Measurements from ENCODE around the gene SERPIND1.
"Not testable (repeated sequence)": the region's sequence is repeated elsewhere in the genome, so short reads cannot be mapped to it uniquely, and the experiment has no call there.

SERPIND1 gene, protein sequence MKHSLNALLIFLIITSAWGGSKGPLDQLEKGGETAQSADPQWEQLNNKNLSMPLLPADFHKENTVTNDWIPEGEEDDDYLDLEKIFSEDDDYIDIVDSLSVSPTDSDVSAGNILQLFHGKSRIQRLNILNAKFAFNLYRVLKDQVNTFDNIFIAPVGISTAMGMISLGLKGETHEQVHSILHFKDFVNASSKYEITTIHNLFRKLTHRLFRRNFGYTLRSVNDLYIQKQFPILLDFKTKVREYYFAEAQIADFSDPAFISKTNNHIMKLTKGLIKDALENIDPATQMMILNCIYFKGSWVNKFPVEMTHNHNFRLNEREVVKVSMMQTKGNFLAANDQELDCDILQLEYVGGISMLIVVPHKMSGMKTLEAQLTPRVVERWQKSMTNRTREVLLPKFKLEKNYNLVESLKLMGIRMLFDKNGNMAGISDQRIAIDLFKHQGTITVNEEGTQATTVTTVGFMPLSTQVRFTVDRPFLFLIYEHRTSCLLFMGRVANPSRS

GRCh38 chr22:20773793-20774212 is at the start of gene SERPIND1:
Gene SERPIND1 (plus strand): TSS chr22:20774113. CDS start chr22:20779313, 5,200 bp downstream.
- DNase-seq (ENCODE audit: low read depth in 2 of 2), result no peak

- DNase-seq (ENCODE audit: low read depth in 2 of 2), result no peak
Measured at GRCh38 chr22:20724676-20725454, 49.0 kb upstream of the SERPIND1 start.

DNA sequence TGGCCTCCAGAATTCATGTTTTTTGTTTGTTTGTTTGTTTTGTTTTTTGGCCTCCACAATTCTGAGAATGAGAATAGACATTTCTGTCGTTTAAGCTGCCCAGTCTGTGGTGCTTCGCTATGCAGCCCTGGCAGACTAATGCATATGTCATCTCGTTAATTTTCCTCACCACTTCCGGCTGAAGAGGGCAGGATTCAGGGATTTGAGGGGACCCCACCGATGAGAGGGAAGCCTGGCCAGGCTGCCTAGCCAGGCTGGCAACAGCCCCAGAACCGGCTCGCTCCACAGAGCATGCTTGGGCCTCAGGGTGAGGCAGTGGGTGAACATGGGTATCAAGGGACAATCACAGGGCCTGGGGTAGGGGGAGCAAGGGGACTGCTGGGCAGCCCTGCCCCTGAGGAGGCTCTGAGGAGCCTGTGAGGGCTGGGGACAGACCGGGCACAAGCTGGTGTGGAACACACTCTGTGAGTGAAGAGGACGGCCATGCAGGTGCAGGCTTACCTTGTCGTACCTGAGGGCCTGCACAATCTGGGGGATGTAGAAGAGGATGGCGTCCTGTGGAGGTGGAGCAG is 47.8 kb upstream of the SERPIND1 start:
- DNase-seq (ENCODE audit: low read depth in 2 of 2), result no peak

DNA sequence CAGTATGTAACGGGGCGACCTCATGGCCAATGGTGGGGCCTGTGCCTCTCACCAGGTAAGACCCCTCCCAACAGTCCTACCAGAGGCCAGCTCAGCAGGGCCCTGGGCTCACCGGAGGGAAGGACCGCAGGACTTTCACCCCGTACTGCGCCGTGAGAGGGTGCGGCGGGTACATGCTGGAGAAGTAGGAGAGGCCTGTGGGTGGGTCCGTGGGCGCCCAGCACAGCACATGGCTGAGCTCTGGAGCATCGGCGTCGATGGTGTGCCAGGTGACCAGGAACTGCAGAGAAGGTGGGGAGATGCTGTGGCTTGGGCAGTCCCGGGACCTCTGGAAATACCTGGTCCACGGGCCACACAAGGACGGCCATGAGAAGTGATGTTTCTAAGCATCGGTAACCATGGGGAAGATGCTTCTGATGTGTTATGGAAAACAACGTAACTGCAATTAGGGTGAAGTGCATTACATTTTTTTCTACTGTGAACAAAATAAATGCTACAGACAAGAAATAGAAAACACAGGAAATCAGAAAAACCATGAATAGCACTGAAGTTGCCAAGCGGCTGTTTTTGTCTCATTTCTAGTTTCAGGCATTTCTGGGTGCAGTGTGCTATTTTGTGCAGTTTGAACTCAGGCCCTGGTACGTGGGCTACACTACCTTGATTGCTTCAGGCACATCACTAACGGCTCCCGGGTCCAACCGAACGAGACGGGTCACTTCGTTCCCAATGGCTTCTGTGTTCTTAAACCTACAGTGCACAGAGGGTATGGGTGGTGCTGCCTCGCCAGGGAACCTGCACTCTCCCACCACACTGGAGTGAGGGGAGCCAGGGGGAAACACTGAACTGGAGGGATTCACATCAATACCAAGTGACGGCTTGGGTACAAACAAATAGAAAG is 46.5 kb upstream of the SERPIND1 start:
- no peak for DNase-seq (ENCODE audit: low read depth in 2 of 2)

GRCh38 chr22:20728523-20729190 is 45.3 kb upstream of the SERPIND1 start:
- no peak for DNase-seq (ENCODE audit: low read depth in 2 of 2)

DNA sequence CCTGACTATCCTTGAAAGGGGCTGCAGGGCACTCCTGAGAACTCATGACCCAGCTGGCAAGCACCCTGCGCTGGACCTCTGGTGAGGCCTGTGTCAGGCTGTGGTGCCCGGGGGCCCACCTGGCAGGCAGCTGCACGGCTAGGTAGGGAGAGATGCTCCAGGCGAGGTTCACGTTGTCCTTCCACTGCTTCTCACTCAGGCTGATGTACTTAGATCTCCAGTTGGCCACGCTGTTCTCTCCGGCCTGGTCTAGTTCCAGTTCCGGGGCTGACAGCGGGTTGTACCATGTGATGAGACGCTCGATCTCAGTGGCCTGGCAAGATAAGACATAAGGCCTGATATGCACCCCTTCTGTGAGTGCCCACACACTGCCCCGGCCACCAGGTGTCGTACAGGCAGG is 44.7 kb upstream of the SERPIND1 start:
- DNase-seq (ENCODE audit: low read depth in 2 of 2), result no peak

DNA sequence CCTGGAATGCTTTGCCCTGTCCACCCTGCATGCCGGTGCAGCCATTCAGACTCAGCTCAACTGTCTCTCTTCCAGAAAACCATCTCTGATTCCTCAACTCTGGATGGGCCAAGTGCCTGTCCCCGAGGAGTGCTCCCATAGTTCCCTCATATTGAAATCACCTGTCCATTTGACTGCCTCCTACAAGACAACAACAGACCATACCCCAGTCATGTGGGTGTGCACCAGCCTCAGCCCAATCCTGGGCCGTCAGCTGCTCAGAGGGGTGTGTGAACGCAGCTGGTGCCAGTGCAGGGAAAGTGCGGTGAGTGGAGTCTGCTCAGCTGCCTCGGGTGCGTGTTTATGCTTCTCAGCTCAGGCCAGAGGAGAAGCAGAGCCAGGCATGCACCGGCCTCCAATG is 41.5 kb upstream of the SERPIND1 start:
- DNase-seq (ENCODE audit: low read depth in 2 of 2), result not testable (repeated sequence)

GRCh38 chr22:20735356-20736162 is 38.4 kb upstream of the SERPIND1 start:
- not testable (repeated sequence) for DNase-seq (ENCODE audit: low read depth in 2 of 2)

DNA sequence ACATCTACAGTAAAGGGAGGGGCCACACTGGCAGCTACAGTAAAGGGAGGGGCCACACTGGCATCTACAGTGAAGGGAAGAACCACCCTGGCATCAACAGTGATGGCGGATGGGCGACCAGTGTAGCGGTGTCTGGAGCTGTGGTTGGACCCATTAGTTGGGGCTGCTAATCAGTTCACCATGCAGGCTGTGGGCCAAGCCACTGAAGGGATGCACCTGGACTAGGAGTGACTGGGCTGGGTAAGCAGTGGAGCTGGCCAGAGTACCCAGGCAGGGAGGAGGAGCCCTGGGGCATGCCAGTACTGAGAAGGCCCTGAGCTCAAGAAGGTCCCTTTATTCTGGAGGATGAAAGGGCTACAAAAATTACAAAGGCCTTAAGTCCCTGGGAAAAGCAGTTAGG is 37.0 kb upstream of the SERPIND1 start:
- DNase-seq (ENCODE audit: low read depth in 2 of 2), result not testable (repeated sequence)

GRCh38 chr22:20738394-20739089 is 35.4 kb upstream of the SERPIND1 start:
- no peak for DNase-seq (ENCODE audit: low read depth in 2 of 2)

GRCh38 chr22:20740222-20740951 is 33.5 kb upstream of the SERPIND1 start:
- no peak for DNase-seq (ENCODE audit: low read depth in 2 of 2)

GRCh38 chr22:20741008-20741633 is 32.8 kb upstream of the SERPIND1 start:
- DNase-seq (ENCODE audit: low read depth in 2 of 2), result no peak

DNA sequence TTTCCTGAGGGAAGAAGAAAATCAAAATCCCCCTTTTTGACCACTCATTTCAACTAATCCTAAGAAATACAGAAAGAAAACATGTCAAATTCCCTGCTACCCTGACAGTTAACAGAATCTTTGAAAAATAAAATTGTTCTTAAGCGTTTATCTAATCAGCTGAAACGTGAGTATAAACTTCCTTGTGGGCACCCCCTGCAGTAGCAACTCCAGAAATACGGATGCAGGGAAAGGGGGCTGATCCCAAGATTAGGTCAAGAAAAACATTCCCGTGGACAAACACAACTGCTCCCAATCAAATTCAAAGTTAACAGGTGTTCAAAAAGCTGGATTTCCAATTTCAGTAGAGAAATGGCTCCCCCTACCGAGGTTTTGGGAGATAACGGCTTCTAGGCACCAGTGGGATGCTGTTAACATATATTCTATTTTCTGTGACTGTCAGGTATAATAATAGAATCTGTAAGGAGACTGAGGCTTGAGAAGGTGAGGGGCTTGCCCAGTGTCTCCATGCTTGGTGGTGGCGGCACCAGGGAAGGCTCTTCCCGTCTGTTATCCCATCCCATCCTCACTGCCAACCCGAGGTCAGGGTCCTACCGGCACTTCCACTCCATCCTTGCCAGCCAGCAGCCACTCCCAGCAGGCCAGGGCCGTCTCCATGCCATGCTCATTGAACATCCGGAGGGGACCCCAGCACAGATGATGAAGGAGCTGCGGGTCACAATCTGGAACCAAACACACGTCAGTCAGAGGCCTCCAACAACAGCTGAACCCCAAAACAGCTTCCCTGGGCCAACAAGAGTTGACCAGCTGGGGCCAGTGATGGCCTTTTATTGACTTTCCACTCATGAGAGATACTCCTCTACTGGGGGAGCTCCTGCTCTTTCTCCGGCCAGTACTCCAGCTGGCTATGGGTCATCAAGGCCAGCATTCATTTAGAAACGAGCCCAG is 32.0 kb upstream of the SERPIND1 start:
- DNase-seq (ENCODE audit: low read depth in 2 of 2), result no peak

- DNase-seq (ENCODE audit: low read depth in 2 of 2), result no peak
Measured at GRCh38 chr22:20742764-20743163, 31.1 kb upstream of the SERPIND1 start.

GRCh38 chr22:20744456-20744855 is 29.5 kb upstream of the SERPIND1 start:
- no peak for DNase-seq (ENCODE audit: low read depth in 2 of 2)

DNA sequence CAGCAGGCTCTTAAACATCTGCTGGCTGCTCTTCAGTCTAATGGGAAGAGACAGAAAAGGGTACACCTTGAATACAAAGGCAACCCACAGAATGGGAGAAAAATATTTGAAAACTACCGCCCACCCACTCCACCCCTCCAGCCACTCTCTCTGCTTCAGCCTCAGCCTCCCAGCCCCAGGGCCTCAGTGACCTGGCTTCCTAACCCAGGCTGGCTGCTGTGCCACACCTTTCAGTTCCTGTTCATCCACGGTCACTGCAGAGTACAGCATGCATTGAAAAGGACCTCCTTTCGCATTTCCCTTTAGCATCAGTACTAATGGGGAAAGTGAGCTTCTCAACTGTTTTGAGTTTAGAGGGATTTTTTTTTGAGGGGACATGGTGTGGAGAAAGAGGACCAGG is 28.8 kb upstream of the SERPIND1 start:
- no peak for DNase-seq (ENCODE audit: low read depth in 2 of 2)

All from stimulated activated CD8-positive, alpha-beta memory T cell treated with anti-CD3 and anti-CD28 coated beads, Interleukin-2, amount 100 ng/mL, for 1 hour (primary cell).